NB4 (cell line): ENCODE results near the gene DNAL1.
"Not testable (repeated sequence)": the region's sequence is repeated elsewhere in the genome, so short reads cannot be mapped to it uniquely, and the experiment has no call there.

Source experiments
- DNase-seq: peaks from one replicate; pipeline ENCODE4 v3.0.0; 2010; ENCODE audit warnings: low read depth
- H3K4me3 ChIP-seq: one replicate; pipeline ENCODE4 v1.5.1; 2011; ENCODE audit warnings: mild to moderate bottlenecking, low read depth, low read length, moderate library complexity
- MAX ChIP-seq: IDR thresholded peaks from 2 replicates; pipeline ENCODE4 v1.6.1; 2011; ENCODE audit warnings: low read depth, low read length
- MYC ChIP-seq: IDR thresholded peaks from 2 replicates; pipeline ENCODE4 v1.6.1; 2011; ENCODE audit warnings: low read depth, low read length
- POLR2A ChIP-seq: IDR thresholded peaks from 2 replicates; pipeline ENCODE4 v1.6.1; 2011; ENCODE audit warnings: mild to moderate bottlenecking; ENCODE audit not compliant: insufficient read length; ENCODE audit errors: extremely low read depth
- TF ChIP-seq, protein P1 (sequence below): IDR thresholded peaks from one replicate; pipeline ENCODE4 v1.5.1; 2012; ENCODE audit warnings: low read depth, low read length

DNAL1 gene

DNA sequence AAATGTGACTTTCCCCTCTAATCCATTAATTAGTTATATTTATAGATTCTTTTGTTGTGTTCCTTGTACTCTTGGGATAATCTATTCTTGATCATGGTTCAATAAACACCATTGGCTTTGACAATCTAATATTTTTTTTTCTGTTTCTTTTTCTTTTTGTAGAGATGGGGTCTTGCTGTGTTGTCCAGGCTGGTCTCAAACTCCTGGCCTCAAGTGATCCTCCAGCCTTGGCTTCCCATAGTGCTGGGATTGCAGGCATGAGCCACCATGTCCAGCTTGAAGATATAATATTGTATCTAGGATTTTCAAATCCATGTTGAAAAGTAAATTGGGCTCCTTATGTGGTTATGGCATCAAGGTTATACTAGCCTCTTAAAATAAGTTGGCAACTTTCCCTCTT, 6.2 kb downstream of the DNAL1 start:
- TF ChIP-seq MYC (no peak), MAX (no peak), POLR2A (no peak)
- TF ChIP-seq, protein P1, sequence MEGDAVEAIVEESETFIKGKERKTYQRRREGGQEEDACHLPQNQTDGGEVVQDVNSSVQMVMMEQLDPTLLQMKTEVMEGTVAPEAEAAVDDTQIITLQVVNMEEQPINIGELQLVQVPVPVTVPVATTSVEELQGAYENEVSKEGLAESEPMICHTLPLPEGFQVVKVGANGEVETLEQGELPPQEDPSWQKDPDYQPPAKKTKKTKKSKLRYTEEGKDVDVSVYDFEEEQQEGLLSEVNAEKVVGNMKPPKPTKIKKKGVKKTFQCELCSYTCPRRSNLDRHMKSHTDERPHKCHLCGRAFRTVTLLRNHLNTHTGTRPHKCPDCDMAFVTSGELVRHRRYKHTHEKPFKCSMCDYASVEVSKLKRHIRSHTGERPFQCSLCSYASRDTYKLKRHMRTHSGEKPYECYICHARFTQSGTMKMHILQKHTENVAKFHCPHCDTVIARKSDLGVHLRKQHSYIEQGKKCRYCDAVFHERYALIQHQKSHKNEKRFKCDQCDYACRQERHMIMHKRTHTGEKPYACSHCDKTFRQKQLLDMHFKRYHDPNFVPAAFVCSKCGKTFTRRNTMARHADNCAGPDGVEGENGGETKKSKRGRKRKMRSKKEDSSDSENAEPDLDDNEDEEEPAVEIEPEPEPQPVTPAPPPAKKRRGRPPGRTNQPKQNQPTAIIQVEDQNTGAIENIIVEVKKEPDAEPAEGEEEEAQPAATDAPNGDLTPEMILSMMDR = no peak
- no peak overlapping the region for H3K4me3 ChIP-seq
- DNase-seq = no peak

- DNase-seq = no peak
- H3K4me3 ChIP-seq = no peak overlapping the region
- TF ChIP-seq, protein P1 = no peak
- no peak for TF ChIP-seq MAX
- TF ChIP-seq MYC = no peak
- TF ChIP-seq POLR2A = no peak
These were observed 11.1 kb downstream of the DNAL1 start for GRCh38 chr14:73655851-73656250.

DNA sequence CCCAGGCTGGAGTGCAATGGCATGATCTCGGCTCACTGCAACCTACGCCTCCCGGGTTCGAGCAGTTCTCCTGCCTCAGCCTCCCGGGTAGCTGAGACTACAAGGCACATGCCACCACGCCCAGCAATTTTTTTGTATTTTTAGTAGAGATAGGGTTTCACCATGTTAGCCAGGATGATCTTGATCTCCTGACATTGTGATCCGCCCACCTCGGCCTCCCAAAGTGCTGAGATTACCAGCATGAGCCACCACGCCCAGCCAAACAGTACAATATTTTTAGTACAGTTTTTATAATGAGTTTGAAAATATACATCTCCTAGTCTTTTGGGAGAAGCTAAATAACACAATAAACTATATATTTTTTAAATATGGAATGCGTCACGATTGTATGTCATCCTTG, 14.4 kb downstream of the DNAL1 start:
- not testable (repeated sequence) for DNase-seq

DNA sequence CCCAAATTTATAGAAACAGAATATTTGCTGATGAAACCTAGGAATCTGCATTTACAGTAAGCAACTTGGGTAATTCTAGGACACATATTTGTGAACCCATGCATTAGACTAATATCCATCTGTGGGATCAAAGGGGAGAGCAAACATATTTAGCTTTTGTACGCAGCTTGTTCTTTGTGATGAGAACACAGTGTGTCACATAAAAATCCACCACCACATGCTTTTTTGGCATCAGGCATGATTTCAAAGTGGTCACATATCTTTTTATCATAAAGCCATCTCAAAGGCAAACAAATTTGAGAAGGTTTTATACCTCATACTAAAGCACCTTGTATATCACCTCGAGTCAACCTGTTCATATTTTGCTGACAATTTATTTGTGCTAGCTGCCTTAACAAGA, 15.7 kb downstream of the DNAL1 start:
- TF ChIP-seq MYC (no peak), POLR2A (no peak), MAX (no peak)
- TF ChIP-seq, protein P1 = no peak
- no peak overlapping the region for H3K4me3 ChIP-seq
- DNase-seq = no peak

More for the DNA sequence above, 14.4 kb downstream of the DNAL1 start:
- not testable (repeated sequence) for H3K4me3 ChIP-seq

DNA sequence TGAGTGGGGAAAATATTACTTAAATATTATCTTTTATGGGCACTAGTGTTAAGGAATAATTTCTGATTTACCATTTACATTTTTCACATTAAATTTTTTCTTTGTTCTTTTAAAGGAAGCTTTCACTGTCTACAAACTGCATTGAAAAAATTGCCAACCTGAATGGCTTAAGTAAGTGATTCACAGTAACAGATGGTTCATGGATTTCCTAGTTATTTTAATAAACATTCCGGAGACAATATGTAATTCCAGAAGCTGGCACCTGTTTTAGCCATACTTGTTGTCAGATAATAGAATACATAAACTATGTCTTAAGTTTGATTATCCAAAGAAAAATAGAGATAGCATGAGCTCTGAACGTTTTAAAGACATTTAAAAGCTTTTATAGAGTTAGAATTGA, 17.1 kb downstream of the DNAL1 start:
- TF ChIP-seq POLR2A (no peak), MAX (no peak), MYC (no peak)
- TF ChIP-seq, protein P1 = no peak
- DNase-seq = no peak
- H3K4me3 ChIP-seq = no peak overlapping the region

DNA sequence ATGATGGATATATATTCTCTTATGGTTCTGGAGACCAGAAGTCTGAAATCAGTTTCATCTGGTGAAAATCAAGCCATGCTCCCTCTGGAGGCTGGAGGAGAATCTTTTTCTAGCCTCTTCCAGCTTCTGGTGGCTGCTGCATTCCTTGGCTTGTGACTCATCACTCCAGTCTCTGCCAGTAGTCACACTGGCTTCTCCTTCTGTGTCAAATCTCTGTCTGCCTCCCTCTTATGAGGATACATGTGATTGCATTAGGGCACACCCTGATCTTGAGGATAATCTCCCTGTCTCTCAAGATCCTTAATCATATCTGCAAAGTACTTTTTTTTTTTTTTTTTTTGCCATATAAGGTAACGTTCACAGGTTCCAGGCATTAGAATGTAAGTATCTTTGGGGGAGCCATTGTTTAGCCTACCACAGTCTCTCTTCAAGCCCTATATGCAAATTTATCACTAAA, 17.7 kb downstream of the DNAL1 start:
- peak; percentile 56 for DNase-seq
- TF ChIP-seq MAX (no peak), POLR2A (no peak), MYC (no peak)
- TF ChIP-seq, protein P1 = no peak
- H3K4me3 ChIP-seq = no peak overlapping the region
